WTC11 (cell line): ENCODE results near the gene MAGEA4. TPM values are rescaled to one million over a fixed set of nuclear protein-coding genes. Genes with fewer than 3 reads are reported as not detected.

ENCODE experiments used
- ATAC-seq: fragments of 200-7000 bp; cut with Tn5 transposase; 2 replicates; pipeline ENCODE4 v1.10.0; 2021; ENCODE audit warnings: mild to moderate bottlenecking, moderate library complexity
- CTCF ChIA-PET: fragments of 300-600 bp; sonication (Branson Sonifier 250); formaldehyde crosslinking; loops from one replicate; lab custom pipeline; 2021; ENCODE audit warnings: antibody characterized with exemption; lab: Charles Lee
- POLR2A ChIA-PET: fragments of 350-600 bp; sonication (Branson Sonifier 250); formaldehyde crosslinking; loops from one replicate; lab custom pipeline; 2021; ENCODE audit warnings: antibody characterized with exemption; lab: Charles Lee
- DNase-seq: peaks from one replicate; pipeline ENCODE4 v3.0.0; 2021; ENCODE audit warnings: low spot score
- H3K27ac Mint-ChIP-seq: 2 replicates; pipeline ENCODE4 v1.8.0; 2021; ENCODE audit warnings: mixed read lengths
- H3K27me3 Mint-ChIP-seq: 2 replicates; pipeline ENCODE4 v1.8.0; 2021; ENCODE audit warnings: low read depth, mild to moderate bottlenecking, moderate library complexity, mixed read lengths
- H3K36me3 Mint-ChIP-seq: 2 replicates; pipeline ENCODE4 v1.8.0; 2021; ENCODE audit warnings: mixed read lengths
- H3K4me1 Mint-ChIP-seq: 2 replicates; pipeline ENCODE4 v1.8.0; 2022; ENCODE audit warnings: mixed read lengths
- H3K4me3 Mint-ChIP-seq: 2 replicates; pipeline ENCODE4 v1.8.0; 2021; ENCODE audit warnings: mild to moderate bottlenecking, moderate library complexity, mixed read lengths
- H3K9me3 Mint-ChIP-seq: 2 replicates; pipeline ENCODE4 v1.8.0; 2021; ENCODE audit warnings: mixed read lengths
- ARID4B ChIP-seq: sonication (generic); formaldehyde crosslinking; IDR thresholded peaks from 2 replicates; pipeline ENCODE4 v1.8.0; 2023; ENCODE audit warnings: missing genetic modification reagents, mild to moderate bottlenecking, borderline replicate concordance
- ATF3 ChIP-seq: sonication (generic); formaldehyde crosslinking; conservative IDR thresholded peaks from 2 replicates; pipeline ENCODE4 v1.8.1; 2022; ENCODE audit warnings: mild to moderate bottlenecking, missing genetic modification reagents
- GABPB1 ChIP-seq: sonication (generic); formaldehyde crosslinking; IDR thresholded peaks from 2 replicates; pipeline ENCODE4 v1.8.1; 2023; ENCODE audit warnings: mild to moderate bottlenecking, missing genetic modification reagents
- GTF2I ChIP-seq: fragments of 250-450 bp; sonication (Bioruptor Pico); conservative IDR thresholded peaks from 2 replicates; pipeline ENCODE4 v1.4.0; 2021; ENCODE audit warnings: mild to moderate bottlenecking
- IRF1 ChIP-seq: sonication (generic); formaldehyde crosslinking; IDR thresholded peaks from 2 replicates; pipeline ENCODE4 v1.8.0; 2023; ENCODE audit warnings: missing genetic modification reagents
- JAZF1 ChIP-seq: fragments of 250-450 bp; sonication (Bioruptor Pico); IDR thresholded peaks from 2 replicates; pipeline ENCODE4 v1.9.0; 2021; ENCODE audit warnings: moderate library complexity, mild to moderate bottlenecking, inconsistent platforms
- JUN ChIP-seq: sonication (generic); formaldehyde crosslinking; IDR thresholded peaks from 2 replicates; pipeline ENCODE4 v1.8.0; 2023; ENCODE audit warnings: mild to moderate bottlenecking, missing genetic modification reagents
- KAT7 ChIP-seq: sonication (generic); formaldehyde crosslinking; IDR thresholded peaks from 2 replicates; pipeline ENCODE4 v1.8.1; 2023; ENCODE audit warnings: missing genetic modification reagents, mild to moderate bottlenecking, borderline replicate concordance
- MLX ChIP-seq: sonication (generic); formaldehyde crosslinking; IDR thresholded peaks from 2 replicates; pipeline ENCODE4 v1.8.1; 2023; ENCODE audit warnings: mild to moderate bottlenecking, missing genetic modification reagents, moderate library complexity
- MXD4 ChIP-seq: fragments of 250-450 bp; sonication (Bioruptor Pico); IDR thresholded peaks from 2 replicates; pipeline ENCODE4 v1.8.0; 2021; ENCODE audit warnings: mild to moderate bottlenecking, moderate library complexity, borderline replicate concordance
- NR1H2 ChIP-seq: sonication (generic); formaldehyde crosslinking; IDR thresholded peaks from 2 replicates; pipeline ENCODE4 v1.9.0; 2021; ENCODE audit warnings: mild to moderate bottlenecking, moderate library complexity, missing genetic modification reagents
- NR3C1 ChIP-seq: sonication (generic); formaldehyde crosslinking; conservative IDR thresholded peaks from 2 replicates; pipeline ENCODE4 v1.8.1; 2023; ENCODE audit warnings: low read depth, mild to moderate bottlenecking, missing genetic modification reagents
- SP1 ChIP-seq: sonication (generic); formaldehyde crosslinking; conservative IDR thresholded peaks from 2 replicates; pipeline ENCODE4 v1.8.1; 2022; ENCODE audit warnings: missing genetic modification reagents
- ZBTB21 ChIP-seq: sonication (generic); formaldehyde crosslinking; IDR thresholded peaks from 2 replicates; pipeline ENCODE4 v1.8.1; 2023; ENCODE audit warnings: mild to moderate bottlenecking, missing genetic modification reagents, borderline replicate concordance
- ZMAT4 ChIP-seq: fragments of 250-450 bp; sonication (Bioruptor Pico); IDR thresholded peaks from 2 replicates; pipeline ENCODE4 v1.9.0; 2021; ENCODE audit warnings: mild to moderate bottlenecking
- ZNF138 ChIP-seq: sonication (generic); formaldehyde crosslinking; conservative IDR thresholded peaks from 2 replicates; pipeline ENCODE4 v1.8.1; 2022; ENCODE audit warnings: mild to moderate bottlenecking, moderate library complexity, missing genetic modification reagents
- ZNF232 ChIP-seq: sonication (generic); formaldehyde crosslinking; IDR thresholded peaks from 2 replicates; pipeline ENCODE4 v1.8.0; 2022; ENCODE audit warnings: mild to moderate bottlenecking, missing genetic modification reagents
- total RNA-seq: library from RNA; stranded (reverse); gene quantifications from 3 replicates; pipeline ENCODE4 v1.2.3, GENCODE V29; 2021

Gene MAGEA4
- total RNA-seq, 1 experiment from 2014 or later = 3.2 TPM

GRCh38 chrX:151889421-151889820 is 23.3 kb upstream of the MAGEA4 start:
- Mint-ChIP-seq H3K36me3 (peaks cover 8% of the 10 kb centered on the region), H3K9me3 (peaks cover 31% of the 10 kb centered on the region), H3K27ac (no peak overlapping the region), H3K4me3 (no peak overlapping the region), H3K27me3 (no peaks in the 10 kb centered on the region)
- CTCF ChIA-PET = no interaction called here
- POLR2A ChIA-PET = no interaction called here
- ATAC-seq (no peak), DNase-seq (no peak)
- no peak for TF ChIP-seq ZNF138 (CRISPR knock-in tag)
- no peak for TF ChIP-seq ZNF232 (CRISPR knock-in tag)
- TF ChIP-seq ZMAT4 (CRISPR knock-in tag) = no peak
- no peak for TF ChIP-seq NR1H2 (CRISPR knock-in tag)
- TF ChIP-seq GTF2I (CRISPR knock-in tag) = no peak
- TF ChIP-seq MLX (CRISPR knock-in tag) = no peak
- no peak for TF ChIP-seq JUN (CRISPR knock-in tag)
- TF ChIP-seq ATF3 (CRISPR knock-in tag) = no peak
- TF ChIP-seq IRF1 (CRISPR knock-in tag) = no peak
- TF ChIP-seq GABPB1 = no peak
- TF ChIP-seq KAT7 (CRISPR knock-in tag) = no peak
- no peak for TF ChIP-seq MXD4 (CRISPR knock-in tag)
- TF ChIP-seq ARID4B (CRISPR knock-in tag) = no peak
- no peak for TF ChIP-seq ZBTB21
- TF ChIP-seq JAZF1 = no peak
- no peak for TF ChIP-seq NR3C1
- TF ChIP-seq, all 79 proteins: peak for 0
- H3K4me1 Mint-ChIP-seq = no peaks in the 10 kb centered on the region

GRCh38 chrX:151896734-151897474 is 15.8 kb upstream of the MAGEA4 start:
- DNase-seq (no peak), ATAC-seq (no peak)
- ChIA-PET CTCF (no interaction called here), POLR2A (no interaction called here)
- Mint-ChIP-seq H3K36me3 (no peaks in the 10 kb centered on the region), H3K9me3 (no peaks in the 10 kb centered on the region; the same call in 1 of the 2 replicates), H3K4me1 (no peaks in the 10 kb centered on the region), H3K27me3 (no peaks in the 10 kb centered on the region), H3K4me3 (no peak overlapping the region), H3K27ac (no peak overlapping the region)
- TF ChIP-seq SP1 = no peak
- TF ChIP-seq GABPB1 = 0 out of 2 replicates have a peak, but pooled peaks have one; percentile 22
